DND-41 (cell line): ENCODE measurements around the gene C6orf89.

Source experiments
- EZH2 ChIP-seq: IDR thresholded peaks from 3 replicates; pipeline ENCODE4 v1.6.1; 2012; ENCODE audit warnings: borderline replicate concordance, low read depth, mild to moderate bottlenecking, moderate library complexity, low read length, inconsistent platforms; ENCODE audit not compliant: severe bottlenecking
- TF ChIP-seq, protein P1 (sequence below): IDR thresholded peaks from 2 replicates; pipeline ENCODE4 v1.5.1; 2012; ENCODE audit warnings: borderline replicate concordance, low read length, moderate library complexity, mild to moderate bottlenecking; ENCODE audit not compliant: poor library complexity, severe bottlenecking; ENCODE audit errors: extremely low read depth

DNA sequence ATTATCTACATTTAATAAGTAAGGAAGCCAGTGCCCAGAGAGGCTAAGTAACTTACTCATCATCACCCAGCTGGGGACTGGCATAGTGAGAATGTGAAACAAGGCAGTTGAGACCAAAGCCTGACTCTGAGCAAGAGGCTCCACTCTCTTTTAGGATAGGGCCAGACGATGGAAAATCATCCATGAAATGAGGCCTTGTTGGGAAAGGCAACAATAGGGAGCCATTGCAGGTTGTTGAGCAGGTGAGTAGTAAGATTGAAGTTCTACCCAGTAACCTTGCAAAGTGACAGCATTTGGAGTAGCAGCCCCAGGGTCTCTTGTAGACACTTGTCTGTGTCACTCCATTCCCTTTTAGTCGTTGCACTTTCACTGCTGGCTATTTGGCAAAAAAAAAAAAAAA is 44.0 kb upstream of the C6orf89 start:
- TF ChIP-seq, protein P1, sequence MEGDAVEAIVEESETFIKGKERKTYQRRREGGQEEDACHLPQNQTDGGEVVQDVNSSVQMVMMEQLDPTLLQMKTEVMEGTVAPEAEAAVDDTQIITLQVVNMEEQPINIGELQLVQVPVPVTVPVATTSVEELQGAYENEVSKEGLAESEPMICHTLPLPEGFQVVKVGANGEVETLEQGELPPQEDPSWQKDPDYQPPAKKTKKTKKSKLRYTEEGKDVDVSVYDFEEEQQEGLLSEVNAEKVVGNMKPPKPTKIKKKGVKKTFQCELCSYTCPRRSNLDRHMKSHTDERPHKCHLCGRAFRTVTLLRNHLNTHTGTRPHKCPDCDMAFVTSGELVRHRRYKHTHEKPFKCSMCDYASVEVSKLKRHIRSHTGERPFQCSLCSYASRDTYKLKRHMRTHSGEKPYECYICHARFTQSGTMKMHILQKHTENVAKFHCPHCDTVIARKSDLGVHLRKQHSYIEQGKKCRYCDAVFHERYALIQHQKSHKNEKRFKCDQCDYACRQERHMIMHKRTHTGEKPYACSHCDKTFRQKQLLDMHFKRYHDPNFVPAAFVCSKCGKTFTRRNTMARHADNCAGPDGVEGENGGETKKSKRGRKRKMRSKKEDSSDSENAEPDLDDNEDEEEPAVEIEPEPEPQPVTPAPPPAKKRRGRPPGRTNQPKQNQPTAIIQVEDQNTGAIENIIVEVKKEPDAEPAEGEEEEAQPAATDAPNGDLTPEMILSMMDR: no peak
- no peak for TF ChIP-seq EZH2
